IMR-90 (cell line): ENCODE results near the gene TENM4. TPM values are rescaled to one million over a fixed set of nuclear protein-coding genes. Genes with fewer than 3 reads are reported as not detected.

Experiments
- ATAC-seq: fragments of 200-7000 bp; cut with Tn5 transposase; 2 replicates; pipeline ENCODE4 v1.9.1; 2020; ENCODE audit warnings: low read depth, mild to moderate bottlenecking, moderate library complexity
- BruUV-seq: library from RNA; stranded (reverse); fragments of 400-500 nt; replicated peaks from 2 replicates; lab custom pipeline; 2021; lab: Mats Ljungman, UMichigan
- CTCF ChIA-PET: fragments of 300-600 bp; formaldehyde crosslinking; extraction: SDS; loops from one replicate; lab custom pipeline; 2021; ENCODE audit warnings: antibody characterized with exemption; lab: Yijun Ruan, JAX
- POLR2A ChIA-PET: fragments of 300-600 bp; sonication (Branson Sonifier 250); formaldehyde crosslinking; loops from one replicate; lab custom pipeline; 2022; ENCODE audit warnings: antibody characterized with exemption; ENCODE audit not compliant: unreplicated experiment; lab: Charles Lee
- DNase-seq: peaks from one replicate; pipeline ENCODE4 v3.0.0; 2013
- H2AFZ ChIP-seq: replicated peaks from 2 replicates; pipeline ENCODE3; 2013; ENCODE audit warnings: low read length, mild to moderate bottlenecking; ENCODE audit not compliant: poor library complexity
- H2AK5ac ChIP-seq: 2 replicates; pipeline ENCODE4 v1.6.1; 2013; ENCODE audit warnings: low read depth, low read length, inconsistent platforms
- H2AK9ac ChIP-seq: replicated peaks from 2 replicates; pipeline ENCODE3; 2013; ENCODE audit warnings: mild to moderate bottlenecking, low read depth, low read length, moderate library complexity; ENCODE audit not compliant: poor library complexity
- H2BK120ac ChIP-seq: 2 replicates; pipeline ENCODE4 v1.6.1; 2013; ENCODE audit warnings: low read depth, low read length, inconsistent platforms
- H2BK15ac ChIP-seq: 3 replicates; pipeline ENCODE4 v1.6.1; 2013; ENCODE audit warnings: low read depth, low read length, inconsistent platforms
- H2BK20ac ChIP-seq: 2 replicates; pipeline ENCODE4 v1.6.1; 2013; ENCODE audit warnings: low read depth, mild to moderate bottlenecking, inconsistent platforms, low read length, moderate library complexity
- H2BK5ac ChIP-seq: 2 replicates; pipeline ENCODE4 v1.6.1; 2013; ENCODE audit warnings: mild to moderate bottlenecking, low read depth, low read length, inconsistent platforms; ENCODE audit not compliant: poor library complexity, severe bottlenecking
- H3K14ac ChIP-seq: replicated peaks from 2 replicates; pipeline ENCODE4 v1.6.1; 2013; ENCODE audit warnings: low read depth, low read length, inconsistent platforms
- H3K18ac ChIP-seq: 2 replicates; pipeline ENCODE4 v1.6.1; 2013; ENCODE audit warnings: low read depth, low read length, control low read depth
- H3K23ac ChIP-seq: 2 replicates; pipeline ENCODE4 v1.6.1; 2013; ENCODE audit warnings: low read depth, low read length, inconsistent platforms
- H3K27ac ChIP-seq: 2 replicates; pipeline ENCODE4 v1.5.1; 2013; ENCODE audit warnings: mild to moderate bottlenecking, control low read depth, low read length; ENCODE audit not compliant: insufficient read depth
- H3K27me3 ChIP-seq: 2 replicates; pipeline ENCODE4 v1.6.1; 2013; ENCODE audit warnings: low read length; ENCODE audit not compliant: control insufficient read depth, insufficient read depth
- H3K36me3 ChIP-seq: 2 replicates; pipeline ENCODE4 v1.6.1; 2013; ENCODE audit warnings: low read length, mixed read lengths; ENCODE audit not compliant: control insufficient read depth, insufficient read depth
- H3K4ac ChIP-seq: 2 replicates; pipeline ENCODE4 v1.6.1; 2013; ENCODE audit warnings: low read depth, low read length, inconsistent platforms
- H3K4me1 ChIP-seq: 2 replicates; pipeline ENCODE4 v1.6.1; 2013; ENCODE audit warnings: low read length, mixed read lengths; ENCODE audit not compliant: control insufficient read depth, insufficient read depth
- H3K4me2 ChIP-seq: 2 replicates; pipeline ENCODE4 v1.6.1; 2013; ENCODE audit warnings: low read depth, mild to moderate bottlenecking, control low read depth, low read length, moderate library complexity
- H3K4me3 ChIP-seq: 2 replicates; pipeline ENCODE4 v1.5.1; 2013; ENCODE audit warnings: low read depth, mild to moderate bottlenecking, control low read depth, low read length, moderate library complexity; ENCODE audit not compliant: insufficient read depth
- H3K56ac ChIP-seq: 2 replicates; pipeline ENCODE4 v1.6.1; 2013; ENCODE audit warnings: low read length, inconsistent platforms; ENCODE audit not compliant: insufficient read depth; ENCODE audit errors: extremely low read depth
- H3K79me1 ChIP-seq, 2 experiments: 2 replicates each; pipeline ENCODE4 v1.6.1; 2013; ENCODE audit warnings: low read length in 2 of 2, inconsistent platforms in 1 of 2, low read depth in 1 of 2
- H3K9ac ChIP-seq: 2 replicates; pipeline ENCODE4 v1.6.1; 2013; ENCODE audit warnings: low read depth, low read length, control low read depth
- H3K9me1 ChIP-seq: 2 replicates; pipeline ENCODE4 v1.6.1; 2013; ENCODE audit warnings: low read length, inconsistent platforms; ENCODE audit not compliant: insufficient read depth
- H3K9me3 ChIP-seq: 2 replicates; pipeline ENCODE4 v1.6.1; 2013; ENCODE audit warnings: low read length; ENCODE audit not compliant: control insufficient read depth, insufficient read depth
- H4K20me1 ChIP-seq: 2 replicates; pipeline ENCODE4 v1.6.1; 2013; ENCODE audit warnings: low read length, inconsistent platforms; ENCODE audit not compliant: insufficient read depth
- H4K5ac ChIP-seq: 2 replicates; pipeline ENCODE4 v1.6.1; 2013; ENCODE audit warnings: mild to moderate bottlenecking, low read depth, low read length, control low read depth
- H4K8ac ChIP-seq, 2 experiments: 2 replicates each; pipeline ENCODE4 v1.6.1; 2013; ENCODE audit warnings: low read depth in 2 of 2, low read length in 2 of 2, control low read depth in 1 of 2, inconsistent platforms in 1 of 2
- H4K91ac ChIP-seq: 2 replicates; pipeline ENCODE4 v1.6.1; 2013; ENCODE audit warnings: low read depth, low read length, inconsistent platforms; ENCODE audit not compliant: insufficient read depth
- BHLHE40 ChIP-seq: fragments of 150-350 bp; IDR thresholded peaks from 2 replicates; pipeline ENCODE4 v1.6.1; 2016; ENCODE audit warnings: mild to moderate bottlenecking, low read depth, low read length
- POLR2A ChIP-seq: IDR thresholded peaks from 2 replicates; pipeline ENCODE4 v1.6.1; 2012; ENCODE audit warnings: mild to moderate bottlenecking, low read depth, low read length
- WGBS, 2 experiments: methylation state at CpG; one replicate each; pipeline versions ENCODE4 v1.1.5 to v1.1.7; 2013; ENCODE audit warnings: missing lambda C conversion rate in 2 of 2; ENCODE audit not compliant: insufficient read length in 1 of 2; ENCODE audit errors: extremely low coverage in 2 of 2; 5-methylcytosine and 5-hydroxymethylcytosine counted together
- dilution Hi-C: fragments of 300-500 bp; cut with HindIII; formaldehyde crosslinking; loops from one replicate; pipeline ENCODE4 v1.14.3; 2018; ENCODE audit warnings: low sequenced_read_pairs; ENCODE audit not compliant: unreplicated experiment
- in situ Hi-C: fragments of 300-500 bp; cut with MboI; formaldehyde crosslinking; loops from 3 replicates; pipeline ENCODE4 v1.14.3; 2019; ENCODE audit warnings: low sequenced_read_pairs, inconsistent platforms, mixed read lengths
- intact Hi-C: fragments of 100-400 bp; cut with micrococcal nuclease; formaldehyde crosslinking; loops from 2 replicates; pipeline ENCODE4 v1.10.0; 2022
- polyA plus RNA-seq, 3 experiments: library from polyadenylated mRNA; depleted of rRNA; stranded (reverse); fragments of >200 nt; gene quantifications; 2 replicates each; pipeline ENCODE4 v1.2.3, GENCODE V29; 2012; ENCODE audit warnings: low replicate concordance in 1 of 3
- total RNA-seq: library from RNA; depleted of rRNA; stranded (reverse); fragments of >200 nt; gene quantifications from 2 replicates; pipeline ENCODE4 v1.2.3, GENCODE V29; 2012

Gene TENM4
- total and polyA plus RNA-seq, 2 of the 4 experiments (the other 2 are of a cell fraction), result 7.4 to 9.0 TPM

DNA sequence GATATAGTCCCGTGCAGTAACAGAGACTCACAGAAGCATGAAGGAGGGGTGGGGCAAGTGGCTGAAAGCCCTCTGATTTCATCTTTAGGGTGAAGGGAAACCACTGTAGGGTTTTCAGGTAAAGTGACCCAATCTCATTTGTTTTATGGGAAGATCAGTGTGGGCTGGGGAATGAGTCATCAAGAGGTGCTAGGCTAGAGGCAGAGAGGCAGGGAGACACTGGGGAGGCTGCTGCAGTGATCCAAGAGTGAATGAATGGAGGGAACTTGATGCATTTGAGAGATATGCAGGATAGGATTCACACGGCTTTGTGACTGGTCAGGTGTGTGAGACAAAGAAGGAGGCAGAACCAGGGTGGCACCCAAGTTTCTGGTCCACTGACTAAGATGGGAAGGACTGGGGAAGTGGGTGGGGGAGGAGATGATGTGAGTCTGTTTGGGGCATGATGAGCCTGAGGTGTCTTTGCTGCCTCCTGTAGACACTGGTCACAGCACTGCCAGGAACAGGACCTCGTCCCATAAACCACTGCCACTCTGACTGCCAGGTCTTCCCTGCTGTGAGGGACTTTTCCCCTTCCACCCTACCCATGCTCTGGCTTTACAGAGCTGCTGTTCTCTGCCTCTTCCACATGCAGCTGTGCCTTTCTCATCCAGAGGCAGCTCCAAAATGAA lies 239.0 kb downstream of the TENM4 start:
- BruUV-seq, result no TSS peak
- in situ Hi-C loops, result no loop called here
- Histone ChIP-seq H3K27ac (no peak overlapping the region), H3K27me3 (no peaks in the 10 kb centered on the region), H2BK5ac (no peak overlapping the region), H2AK9ac (no peak overlapping the region), H3K4me1 (no peaks in the 10 kb centered on the region), H3K9me1 (peaks cover 4% of the 10 kb centered on the region; the same call in 1 of the 2 replicates), H4K20me1 (no peaks in the 10 kb centered on the region), H2BK20ac (no peak overlapping the region), H3K9ac (no peak overlapping the region), H2BK15ac (no peak overlapping the region), H3K9me3 (0 out of 2 replicates have a peak, but pooled peaks cover 2% of the 10 kb centered on the region), H2AK5ac (no peak overlapping the region), H3K18ac (no peak overlapping the region), H3K4ac (no peak overlapping the region), H3K79me1 (no peaks in the 10 kb centered on the region), H3K14ac (no peak overlapping the region), H2BK120ac (no peak overlapping the region), H4K5ac (no peak overlapping the region), H3K56ac (no peak overlapping the region), H3K4me3 (no peak overlapping the region), H4K8ac (no peak overlapping the region), H2AFZ (no peak overlapping the region), H3K23ac (no peak overlapping the region), H3K4me2 (no peak overlapping the region), H3K36me3 (no peaks in the 10 kb centered on the region), H4K91ac (no peak overlapping the region)
- POLR2A ChIA-PET, result no interaction called here
- 93% methylated on average over 2 of the region's 3 CpGs; no CpG with 5 or more reads in 1 of the 2 experiments for WGBS, 2 experiments
- TF ChIP-seq BHLHE40, result no peak
- TF ChIP-seq POLR2A, result no peak
- ATAC-seq, result no peak
- dilution Hi-C loops, result no loop called here
- intact Hi-C loops, result no loop called here
- CTCF ChIA-PET, result no interaction called here
- DNase-seq, result no peak
